Adrenal gland (tissue), 5 donors: ENCODE results near the gene BCL11B.

Experiments
- POLR2A ChIP-seq, 2 donors: fragments of 450-650 bp; IDR thresholded peaks; one replicate each; pipeline ENCODE4 v1.6.1; 2017; ENCODE audit warnings: antibody characterized with exemption in 2 of 2, mild to moderate bottlenecking in 2 of 2, moderate library complexity in 1 of 2
- TF ChIP-seq, protein P1 (sequence below), 6 experiments: fragments of 450-650 bp in 4 of 6; fragments of 200-600 bp in 2 of 6; sonication (generic) in 1 of 6; IDR thresholded peaks; 1 replicate in 5 of 6; 2 replicates in 1 of 6; pipeline versions ENCODE4 v1.5.1 to v1.8.0; 2016 to 2021; ENCODE audit warnings: antibody characterized with exemption in 6 of 6, mild to moderate bottlenecking in 2 of 6, moderate library complexity in 1 of 6
- donor health status: DM: no; HTN: no; CAD: no.

- TF ChIP-seq, protein P1, sequence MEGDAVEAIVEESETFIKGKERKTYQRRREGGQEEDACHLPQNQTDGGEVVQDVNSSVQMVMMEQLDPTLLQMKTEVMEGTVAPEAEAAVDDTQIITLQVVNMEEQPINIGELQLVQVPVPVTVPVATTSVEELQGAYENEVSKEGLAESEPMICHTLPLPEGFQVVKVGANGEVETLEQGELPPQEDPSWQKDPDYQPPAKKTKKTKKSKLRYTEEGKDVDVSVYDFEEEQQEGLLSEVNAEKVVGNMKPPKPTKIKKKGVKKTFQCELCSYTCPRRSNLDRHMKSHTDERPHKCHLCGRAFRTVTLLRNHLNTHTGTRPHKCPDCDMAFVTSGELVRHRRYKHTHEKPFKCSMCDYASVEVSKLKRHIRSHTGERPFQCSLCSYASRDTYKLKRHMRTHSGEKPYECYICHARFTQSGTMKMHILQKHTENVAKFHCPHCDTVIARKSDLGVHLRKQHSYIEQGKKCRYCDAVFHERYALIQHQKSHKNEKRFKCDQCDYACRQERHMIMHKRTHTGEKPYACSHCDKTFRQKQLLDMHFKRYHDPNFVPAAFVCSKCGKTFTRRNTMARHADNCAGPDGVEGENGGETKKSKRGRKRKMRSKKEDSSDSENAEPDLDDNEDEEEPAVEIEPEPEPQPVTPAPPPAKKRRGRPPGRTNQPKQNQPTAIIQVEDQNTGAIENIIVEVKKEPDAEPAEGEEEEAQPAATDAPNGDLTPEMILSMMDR (IDR thresholded peaks at IDR 0.05), result no peak
- no peak for TF ChIP-seq POLR2A (IDR thresholded peaks at IDR 0.05)
Measured at GRCh38 chr14:99316281-99317163, 44.5 kb upstream of the BCL11B start.
